Mammary epithelial cell (primary cell): ENCODE measurements around the gene ASCL4.

Experiments used
- CTCF ChIP-seq, 2 donors: IDR thresholded peaks in 1 of 2; conservative IDR thresholded peaks in 1 of 2; 2 replicates each; pipeline ENCODE4 v1.5.1; 2011 to 2012; ENCODE audit warnings: inconsistent platforms in 2 of 2, low read length in 2 of 2, mild to moderate bottlenecking in 2 of 2, control low read depth in 1 of 2, low read depth in 1 of 2; ENCODE audit not compliant: insufficient read depth in 1 of 2; ENCODE audit errors: extremely low read depth in 1 of 2
- EZH2 ChIP-seq: IDR thresholded peaks from 2 replicates; pipeline ENCODE4 v1.6.1; 2012; ENCODE audit warnings: low read length, inconsistent platforms, borderline replicate concordance

DNA sequence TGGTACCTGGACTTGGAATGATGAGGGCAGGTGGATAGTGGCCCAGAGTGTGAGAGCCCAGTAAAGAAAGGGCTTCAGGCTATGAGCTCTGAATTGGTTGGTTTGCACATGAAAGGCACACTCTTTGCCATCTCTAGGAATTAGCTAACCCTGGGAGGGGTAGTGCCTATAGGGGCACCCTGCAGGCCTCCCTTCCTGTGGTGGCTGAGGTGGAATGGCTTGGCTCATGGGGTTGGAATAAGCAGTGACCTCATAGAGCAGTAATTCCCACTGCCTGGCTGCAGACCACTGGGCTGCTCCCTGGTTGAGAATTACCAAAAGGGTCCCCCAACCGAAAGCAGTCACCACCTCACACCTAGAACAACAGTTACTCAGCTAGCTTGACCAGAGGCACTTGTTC is 42.7 kb downstream of the ASCL4 start:
- no peak for TF ChIP-seq CTCF (conservative IDR thresholded peaks at IDR 0.05 in 1 of 2, IDR thresholded peaks at IDR 0.05 in 1 of 2; ENCODE audit: extremely low read depth in 1 of 2, insufficient read depth in 1 of 2, low read depth in 1 of 2, low read length in 2 of 2)
- TF ChIP-seq EZH2: no peak
